Esophagus (tissue), 2 donors: Measurements from ENCODE around the gene ACVRL1. TPM values are rescaled to one million over a fixed set of nuclear protein-coding genes. Genes with fewer than 3 reads are reported as not detected.
A peak's percentile ranks its signal among the peaks of the same experiment; 100 is the strongest.

Experiments
- H3K27ac ChIP-seq, 2 donors: one replicate each; pipeline ENCODE4 v1.5.1; 2013; ENCODE audit warnings: low read depth in 2 of 2, mild to moderate bottlenecking in 2 of 2, inconsistent platforms in 1 of 2, low read length in 1 of 2, moderate library complexity in 1 of 2
- H3K27me3 ChIP-seq, 2 donors: one replicate each; pipeline ENCODE4 v1.6.1; 2013; ENCODE audit warnings: low read length in 2 of 2, control low read depth in 1 of 2, mild to moderate bottlenecking in 1 of 2; ENCODE audit not compliant: insufficient read depth in 2 of 2, control insufficient read depth in 1 of 2
- H3K36me3 ChIP-seq, 2 donors: one replicate each; pipeline ENCODE4 v1.6.1; 2013; ENCODE audit warnings: low read length in 1 of 2; ENCODE audit not compliant: control insufficient read depth in 2 of 2, insufficient read depth in 2 of 2
- H3K4me1 ChIP-seq, 2 donors: one replicate each; pipeline ENCODE4 v1.6.1; 2013; ENCODE audit warnings: low read length in 1 of 2; ENCODE audit not compliant: control insufficient read depth in 2 of 2, insufficient read depth in 2 of 2
- H3K4me3 ChIP-seq, 2 donors: one replicate each; pipeline ENCODE4 v1.5.1; 2013; ENCODE audit warnings: low read length in 2 of 2, mild to moderate bottlenecking in 2 of 2, low read depth in 1 of 2, moderate library complexity in 1 of 2
- H3K9me3 ChIP-seq, 2 donors: one replicate each; pipeline ENCODE4 v1.6.1; 2013; ENCODE audit warnings: mild to moderate bottlenecking in 2 of 2, low read depth in 1 of 2, low read length in 1 of 2, moderate library complexity in 1 of 2; ENCODE audit not compliant: control insufficient read depth in 2 of 2, insufficient read depth in 1 of 2
- WGBS, 2 donors: extraction: QIAGEN DNeasy Blood & Tissue Kit; methylation state at CpG; one replicate each; pipeline ENCODE4 v1.1.7; 2013; 5-methylcytosine and 5-hydroxymethylcytosine counted together
- polyA plus RNA-seq, 2 donors: library from polyadenylated mRNA; stranded (reverse); fragments of 200-250 nt; gene quantifications; one replicate each; pipeline ENCODE4 v1.2.3, GENCODE V29; 2013
- donor health status: healthy with polysubstance abuse.
- donor health status: Bipolar disorder and iron deficiency.

Gene ACVRL1
- polyA plus RNA-seq, 2 donors = 3.4 to 5.2 TPM

DNA sequence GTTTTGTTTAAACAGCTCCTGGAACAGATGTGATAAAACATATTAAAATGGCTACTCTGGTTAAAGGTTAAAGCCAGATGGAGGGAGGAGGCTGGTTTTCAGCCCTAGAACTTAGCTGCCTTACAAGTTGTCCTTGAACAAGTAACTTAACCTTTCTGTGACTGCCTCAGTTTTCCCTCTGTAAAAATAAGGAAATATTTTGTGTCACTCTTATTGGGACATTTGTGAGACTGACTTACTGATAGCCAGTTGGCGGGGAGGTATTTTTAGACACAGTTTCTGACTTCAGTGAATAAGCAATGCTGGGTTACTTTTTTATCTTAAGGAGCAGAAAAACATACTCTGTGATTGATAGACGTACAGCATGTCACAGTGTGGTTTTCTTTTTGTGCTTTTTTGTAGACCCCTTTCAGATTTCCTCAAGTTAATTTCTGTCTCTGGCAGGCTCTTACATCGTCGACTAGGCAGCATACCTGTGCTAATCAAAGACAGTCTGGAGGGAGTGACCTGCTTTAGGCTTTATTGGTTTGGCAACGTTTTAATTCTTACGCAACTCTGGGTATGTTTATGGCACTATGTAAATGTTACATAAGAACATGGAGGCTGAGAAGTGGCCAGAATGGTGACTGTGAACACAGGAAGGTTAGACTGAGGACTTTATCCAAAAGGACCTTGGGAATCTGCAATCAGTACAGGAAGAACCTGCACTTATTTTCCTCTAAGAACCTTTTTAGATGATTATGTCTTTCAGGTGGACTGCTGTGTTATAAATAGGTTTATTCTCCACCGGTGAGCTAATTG lies 47.5 kb downstream of the ACVRL1 start:
- H3K9me3 ChIP-seq = no peaks in the 10 kb centered on the region
- peaks cover 3 to 5% of the 10 kb centered on the region in 2 donors for H3K4me1 ChIP-seq
- H3K27me3 ChIP-seq = no peaks in the 10 kb centered on the region
- H3K36me3 ChIP-seq = no peaks in the 10 kb centered on the region
- 30 to 37% methylated on average over 7 of the region's 7 CpGs for WGBS, 2 donors
- H3K27ac ChIP-seq = peak overlapping the region; percentile 76 to 82
- H3K4me3 ChIP-seq = no peak overlapping the region

- Histone ChIP-seq H3K27me3 (no peaks in the 10 kb centered on the region), H3K36me3 (peaks cover 0 to 2% of the 10 kb centered on the region in 2 donors), H3K4me3 (no peak overlapping the region), H3K4me1 (peaks cover 3 to 5% of the 10 kb centered on the region in 2 donors), H3K27ac (peak overlapping the region; percentile 40), H3K9me3 (no peaks in the 10 kb centered on the region)
- 68 to 90% methylated on average over 1 of the region's 1 CpG for whole genome bisulfite sequencing, 2 donors
Measured at GRCh38 chr12:51955702-51956101, 48.4 kb downstream of the ACVRL1 start.

DNA sequence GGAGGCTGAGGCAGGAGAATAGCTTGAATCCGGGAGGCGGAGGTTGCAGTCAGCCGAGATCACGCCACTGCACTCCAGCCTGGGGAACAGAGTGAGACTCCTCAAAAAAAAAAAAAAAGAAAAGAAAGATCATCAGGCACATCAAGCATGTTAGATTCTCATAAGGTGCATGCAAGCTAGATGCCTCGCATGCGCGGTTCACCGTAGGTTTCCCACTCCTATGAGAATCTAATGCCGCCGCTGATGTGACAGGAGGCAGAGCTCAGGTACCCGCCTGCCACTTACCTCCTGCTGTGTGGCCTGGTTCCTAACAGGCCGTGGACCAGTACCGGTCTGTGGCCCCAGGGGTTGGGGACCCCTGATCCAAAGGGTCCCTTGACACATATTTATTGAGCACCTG lies 51.2 kb downstream of the ACVRL1 start:
- Histone ChIP-seq H3K36me3 (peaks cover 0 to 2% of the 10 kb centered on the region in 2 donors), H3K27ac (no peak overlapping the region), H3K27me3 (no peaks in the 10 kb centered on the region), H3K4me3 (no peak overlapping the region), H3K4me1 (peaks cover 0 to 6% of the 10 kb centered on the region in 2 donors), H3K9me3 (no peaks in the 10 kb centered on the region)
- 95 to 97% methylated on average over 13 of the region's 13 CpGs for WGBS, 2 donors

DNA sequence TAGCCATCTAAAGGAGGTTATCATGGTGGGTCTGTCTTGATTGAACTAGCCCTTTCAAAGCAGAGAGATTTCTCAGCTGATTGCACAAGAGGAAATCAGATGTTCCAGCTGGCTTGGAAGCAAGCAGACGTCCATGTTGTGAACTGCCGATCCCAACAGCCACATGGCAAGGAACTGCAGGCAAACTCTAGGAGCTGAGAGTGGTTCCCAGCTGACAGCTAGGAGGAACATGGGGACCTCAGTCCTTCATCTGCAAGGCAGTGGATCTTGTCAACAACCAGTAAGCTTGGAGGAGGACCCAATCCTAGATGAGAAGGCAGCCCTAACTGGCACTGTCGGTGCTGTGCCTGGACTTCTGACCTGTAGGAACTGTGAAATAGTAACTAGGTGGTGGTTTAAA lies 51.9 kb downstream of the ACVRL1 start:
- Histone ChIP-seq H3K4me3 (no peak overlapping the region), H3K27ac (peak overlapping the region; percentile 2 to 7), H3K27me3 (no peaks in the 10 kb centered on the region), H3K36me3 (peaks cover 0 to 2% of the 10 kb centered on the region in 2 donors), H3K9me3 (no peaks in the 10 kb centered on the region), H3K4me1 (peaks cover 0 to 6% of the 10 kb centered on the region in 2 donors)
- 43 to 45% methylated on average over 3 of the region's 3 CpGs for WGBS, 2 donors

- Histone ChIP-seq H3K4me3 (no peak overlapping the region), H3K4me1 (peaks cover 0 to 6% of the 10 kb centered on the region in 2 donors), H3K27me3 (no peaks in the 10 kb centered on the region), H3K9me3 (no peaks in the 10 kb centered on the region), H3K27ac (no peak overlapping the region), H3K36me3 (peaks cover 0 to 2% of the 10 kb centered on the region in 2 donors)
- 79 to 97% methylated on average over 4 of the region's 4 CpGs for WGBS, 2 donors
Measured at GRCh38 chr12:51959921-51960320, 52.6 kb downstream of the ACVRL1 start.

GRCh38 chr12:51960488-51960887 lies 53.2 kb downstream of the ACVRL1 start:
- Histone ChIP-seq H3K4me1 (peaks cover 0 to 6% of the 10 kb centered on the region in 2 donors), H3K4me3 (no peak overlapping the region), H3K27ac (no peak overlapping the region), H3K9me3 (no peaks in the 10 kb centered on the region), H3K27me3 (no peaks in the 10 kb centered on the region), H3K36me3 (peaks cover 0 to 2% of the 10 kb centered on the region in 2 donors)
- WGBS, 2 donors = 67 to 83% methylated on average over 1 of the region's 1 CpG

DNA sequence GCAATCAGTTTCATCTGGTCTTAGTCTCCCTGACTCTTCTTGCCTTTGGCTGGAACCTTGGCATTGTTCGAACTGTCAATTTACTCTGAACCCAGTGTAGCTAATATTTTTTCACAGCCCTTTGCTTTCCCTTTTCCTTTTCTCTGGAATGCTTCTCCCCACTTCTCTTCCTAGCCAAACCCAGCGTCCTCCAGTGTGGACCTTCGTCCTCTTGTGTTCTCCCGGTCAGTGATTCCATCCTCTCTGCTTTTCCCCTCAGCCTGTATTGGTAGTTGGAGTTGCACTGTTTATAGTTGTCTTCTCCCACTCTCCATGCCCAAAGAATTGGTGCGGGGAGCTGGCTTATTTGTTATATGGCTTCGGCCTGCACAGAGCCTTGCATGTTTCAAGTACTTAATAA lies 53.6 kb downstream of the ACVRL1 start:
- 79 to 91% methylated on average over 6 of the region's 6 CpGs for WGBS, 2 donors
- peaks cover 0 to 6% of the 10 kb centered on the region in 2 donors for H3K4me1 ChIP-seq
- peaks cover 0 to 2% of the 10 kb centered on the region in 2 donors for H3K36me3 ChIP-seq
- H3K27ac ChIP-seq = no peak overlapping the region
- H3K4me3 ChIP-seq = no peak overlapping the region
- H3K9me3 ChIP-seq = no peaks in the 10 kb centered on the region
- no peaks in the 10 kb centered on the region for H3K27me3 ChIP-seq

- Histone ChIP-seq H3K9me3 (no peaks in the 10 kb centered on the region), H3K4me3 (no peak overlapping the region), H3K4me1 (peaks cover 0 to 6% of the 10 kb centered on the region in 2 donors), H3K27me3 (no peaks in the 10 kb centered on the region), H3K36me3 (peaks cover 0 to 2% of the 10 kb centered on the region in 2 donors), H3K27ac (peak overlapping the region; percentile 37 to 71)
- 15 to 16% methylated on average over 1 of the region's 1 CpG for WGBS, 2 donors
Measured at GRCh38 chr12:51961834-51962233, 54.5 kb downstream of the ACVRL1 start.

- Histone ChIP-seq H3K27ac (peak overlapping the region; percentile 39 to 49), H3K9me3 (no peaks in the 10 kb centered on the region), H3K4me3 (no peak overlapping the region), H3K27me3 (no peaks in the 10 kb centered on the region), H3K4me1 (peaks cover 0 to 6% of the 10 kb centered on the region in 2 donors), H3K36me3 (peaks cover 0 to 2% of the 10 kb centered on the region in 2 donors)
- 49 to 54% methylated on average over 3 of the region's 3 CpGs for WGBS, 2 donors
Measured at GRCh38 chr12:51962737-51963136, 55.4 kb downstream of the ACVRL1 start.

- Histone ChIP-seq H3K27ac (no peak overlapping the region), H3K4me3 (no peak overlapping the region), H3K36me3 (peaks cover 0 to 2% of the 10 kb centered on the region in 2 donors), H3K27me3 (no peaks in the 10 kb centered on the region), H3K4me1 (peaks cover 0 to 6% of the 10 kb centered on the region in 2 donors), H3K9me3 (no peaks in the 10 kb centered on the region)
- 96% methylated on average over 4 of the region's 4 CpGs for WGBS, 2 donors
Measured at GRCh38 chr12:51963477-51963876, 56.2 kb downstream of the ACVRL1 start.
